ENCODE results near the gene SV2C. TPM values are rescaled to one million over a fixed set of nuclear protein-coding genes. Genes with fewer than 3 reads are reported as not detected.

SV2C gene
- total and polyA plus RNA-seq, 2 donors (not counting 1 experiment from before 2014, with no cell fraction given): not detected

- Histone ChIP-seq H4K20me1 (ENCODE audit: control insufficient read depth, insufficient read depth, low read length, poor library complexity, severe bottlenecking) (no peaks in the 10 kb centered on the region), H3K4me1 (ENCODE audit: control insufficient read depth in 2 of 2, insufficient read depth in 2 of 2, low read length in 2 of 2) (no peaks in the 10 kb centered on the region), H2AFZ (ENCODE audit: insufficient read depth, low read depth, low read length, poor library complexity, severe bottlenecking) (no peak overlapping the region), H3K27me3 (replicated peaks in 1 of 4; ENCODE audit: control extremely low read depth in 1 of 4, control insufficient read depth in 3 of 4, insufficient read depth in 4 of 4, low read length in 3 of 4) (no peaks in the 10 kb centered on the region), H3K27ac (ENCODE audit: low read length in 2 of 2) (no peak overlapping the region), H3K9me3 (ENCODE audit: control extremely low read depth in 1 of 3, control insufficient read depth in 2 of 3, insufficient read depth in 1 of 3, low read length in 2 of 3) (no peaks in the 10 kb centered on the region), H3K4me3 (ENCODE audit: control extremely low read depth in 1 of 5, extremely low read depth in 1 of 5, insufficient read depth in 1 of 5, low read depth in 2 of 5, low read length in 4 of 5) (no peak overlapping the region), H3K36me3 (replicated peaks in 1 of 2; ENCODE audit: control extremely low read depth in 1 of 2, control insufficient read depth in 1 of 2, extremely low read depth in 1 of 2, insufficient read depth in 2 of 2, low read length in 1 of 2) (no peaks in the 10 kb centered on the region), H3K4me2 (replicated peaks; ENCODE audit: low read depth, low read length, poor library complexity, severe bottlenecking) (no peak overlapping the region), H3K79me2 (ENCODE audit: control insufficient read depth, insufficient read depth, low read length) (no peaks in the 10 kb centered on the region), H3K9ac (ENCODE audit: low read length) (no peak overlapping the region)
- Mint-ChIP-seq H3K4me1 (no peaks in the 10 kb centered on the region), H3K27me3 (peaks cover 15% of the 10 kb centered on the region), H3K9me3 (ENCODE audit: insufficient read depth) (no peaks in the 10 kb centered on the region), H3K4me3 (no peak overlapping the region), H3K27ac (no peak overlapping the region)
- ChIA-PET POLR2A (no interaction called here), CTCF (no interaction called here)
- TF ChIP-seq EZH2 (IDR thresholded peaks at IDR 0.05; ENCODE audit: borderline replicate concordance, insufficient read depth, low read depth, low read length, poor library complexity, severe bottlenecking) (no peak), CTCF (IDR thresholded peaks at IDR 0.05) (no peak)
- 83% methylated on average over 3 of the region's 4 CpGs for WGBS (ENCODE audit: insufficient coverage)
- DNase-seq: no peak
- intact Hi-C loops (cut with micrococcal nuclease): no loop called here
- no peak for ATAC-seq (ENCODE audit: low read depth)
Observed at GRCh38 chr5:76221311-76221710, 138.1 kb downstream of the SV2C start.

GRCh38 chr5:76222318-76222717 lies 139.1 kb downstream of the SV2C start:
- no peaks in the 10 kb centered on the region for H3K79me2 ChIP-seq (ENCODE audit: control insufficient read depth, insufficient read depth, low read length)
- no peak for ATAC-seq (ENCODE audit: low read depth)
- intact Hi-C loops (cut with micrococcal nuclease): no loop called here
- H3K4me1 ChIP-seq (ENCODE audit: control insufficient read depth in 2 of 2, insufficient read depth in 2 of 2, low read length in 2 of 2): no peaks in the 10 kb centered on the region
- no peaks in the 10 kb centered on the region for H4K20me1 ChIP-seq (ENCODE audit: control insufficient read depth, insufficient read depth, low read length, poor library complexity, severe bottlenecking)
- H3K36me3 ChIP-seq (replicated peaks in 1 of 2; ENCODE audit: control extremely low read depth in 1 of 2, control insufficient read depth in 1 of 2, extremely low read depth in 1 of 2, insufficient read depth in 2 of 2, low read length in 1 of 2): no peaks in the 10 kb centered on the region
- Mint-ChIP-seq H3K27me3 (peaks cover 8% of the 10 kb centered on the region), H3K4me3 (no peak overlapping the region), H3K4me1 (no peaks in the 10 kb centered on the region), H3K27ac (no peak overlapping the region), H3K9me3 (ENCODE audit: insufficient read depth) (no peaks in the 10 kb centered on the region)
- no peak for DNase-seq
- no CpG with 5 or more reads among the region's 3 CpGs for WGBS (ENCODE audit: insufficient coverage)
- POLR2A ChIA-PET: no interaction called here
- no peak overlapping the region for H3K4me3 ChIP-seq (ENCODE audit: control extremely low read depth in 1 of 5, extremely low read depth in 1 of 5, insufficient read depth in 1 of 5, low read depth in 2 of 5, low read length in 4 of 5)
- no peaks in the 10 kb centered on the region for H3K9me3 ChIP-seq (ENCODE audit: control extremely low read depth in 1 of 3, control insufficient read depth in 2 of 3, insufficient read depth in 1 of 3, low read length in 2 of 3)
- TF ChIP-seq CTCF (IDR thresholded peaks at IDR 0.05) (no peak), EZH2 (IDR thresholded peaks at IDR 0.05; ENCODE audit: borderline replicate concordance, insufficient read depth, low read depth, low read length, poor library complexity, severe bottlenecking) (no peak)
- no peaks in the 10 kb centered on the region for H3K27me3 ChIP-seq (replicated peaks in 1 of 4; ENCODE audit: control extremely low read depth in 1 of 4, control insufficient read depth in 3 of 4, insufficient read depth in 4 of 4, low read length in 3 of 4)
- H3K27ac ChIP-seq (ENCODE audit: low read length in 2 of 2): no peak overlapping the region
- CTCF ChIA-PET: no interaction called here
- no peak overlapping the region for H3K9ac ChIP-seq (ENCODE audit: low read length)
- H2AFZ ChIP-seq (ENCODE audit: insufficient read depth, low read depth, low read length, poor library complexity, severe bottlenecking): no peak overlapping the region
- H3K4me2 ChIP-seq (replicated peaks; ENCODE audit: low read depth, low read length, poor library complexity, severe bottlenecking): no peak overlapping the region
